ENCODE results near the gene APOC3. TPM values are rescaled to one million over a fixed set of nuclear protein-coding genes. Genes with fewer than 3 reads are reported as not detected.
A peak's percentile ranks its signal among the peaks of the same experiment; 100 is the strongest.

Gene APOC3
- total and polyA plus RNA-seq, 9 of the 15 experiments (the other 6 are each of a cell fraction or from before 2014, with no cell fraction given), result 1.1 TPM; not detected in 8

GRCh38 chr11:116786326-116786725 is 43.4 kb upstream of the APOC3 start:
- H3K9me1 ChIP-seq (ENCODE audit: control insufficient read depth, insufficient read depth, low read length), result no peaks in the 10 kb centered on the region
- intact Hi-C loops (cut with micrococcal nuclease), result no loop called here
- no peak overlapping the region for H2AFZ ChIP-seq (ENCODE audit: low read depth, low read length)
- peaks cover 19 to 24% of the 10 kb centered on the region in 2 experiments; a peak in 4 of 5 replicates for H3K4me1 ChIP-seq (replicated peaks in 1 of 2; ENCODE audit: control insufficient read depth in 2 of 2, insufficient read depth in 2 of 2, low read length in 2 of 2)
- no peaks in the 10 kb centered on the region for H3K9me3 ChIP-seq (replicated peaks; ENCODE audit: control insufficient read depth, insufficient read depth, low read depth, low read length)
- H3K27ac ChIP-seq (ENCODE audit: extremely low read depth, low read depth, low read length), result no peak overlapping the region
- BruUV-seq (replicated peaks), result no TSS peak
- no peak for FAIRE-seq
- ChIA-PET CTCF (ENCODE audit: low intra/inter-chr PET ratio) (no interaction called here), POLR2A (interaction anchor here (0.8 to 2.8 kb wide), 5 partner anchors 9 to 27 kb away, joined by 3 to 15 read pairs (median 3); partner anchors contain the start of gene BUD13)
- peak overlapping the region; percentile 98; the same call in 1 of the 2 replicates for H3K4me3 ChIP-seq
- ATAC-seq, result no peak
- 28% methylated on average over 2 of the region's 2 CpGs for WGBS (ENCODE audit: insufficient coverage, low coverage, missing lambda C conversion rate)
- H3K79me2 ChIP-seq (ENCODE audit: control insufficient read depth, insufficient read depth, low read length), result peaks cover 24% of the 10 kb centered on the region
- in situ Hi-C loops (cut with MboI), result loop anchor here (5.0 kb wide), 1 partner anchor 316 kb away; no protein-coding TSS in a partner anchor
- no peaks in the 10 kb centered on the region for H3K27me3 ChIP-seq (ENCODE audit: control insufficient read depth in 2 of 2, insufficient read depth in 2 of 2, low read length in 2 of 2)
- DNase-seq (ENCODE audit: extremely low read depth in 1 of 4, low spot score in 3 of 4), result no peak
- peak overlapping the region; percentile 92 for H3K4me2 ChIP-seq (ENCODE audit: insufficient read depth, low read length)
- H3K9ac ChIP-seq (ENCODE audit: insufficient read depth in 1 of 2, low read depth in 2 of 2, low read length in 2 of 2), result peak overlapping the region in 1 of 2 experiments; percentile 88; a peak in 2 of 4 replicates
- H3K36me3 ChIP-seq (ENCODE audit: control insufficient read depth, insufficient read depth, low read length), result peaks cover 54% of the 10 kb centered on the region
- H4K20me1 ChIP-seq (replicated peaks; ENCODE audit: control insufficient read depth, insufficient read depth, low read length), result no peaks in the 10 kb centered on the region
- TF ChIP-seq TCF15 (CRISPR knock-in tag; IDR thresholded peaks at IDR 0.05), result no peak
- TF ChIP-seq ZNF583 (CRISPR knock-in tag; IDR thresholded peaks at IDR 0.05), result no peak
- TF ChIP-seq MEIS2 (IDR thresholded peaks at IDR 0.05; ENCODE audit: partially characterized antibody), result peak; percentile 21
- TF ChIP-seq PREB (CRISPR knock-in tag; IDR thresholded peaks at IDR 0.05), result no peak
- TF ChIP-seq ATF2 (CRISPR knock-in tag; IDR thresholded peaks at IDR 0.05), result no peak
- no peak for TF ChIP-seq HNRNPUL1 (IDR thresholded peaks at IDR 0.05; ENCODE audit: low read length)
- no peak for TF ChIP-seq SAFB (IDR thresholded peaks at IDR 0.05; ENCODE audit: borderline replicate concordance, low read depth, low read length)
- TF ChIP-seq ZNF280A (IDR thresholded peaks at IDR 0.05; ENCODE audit: low read depth, partially characterized antibody), result no peak
- TF ChIP-seq TCF3 (CRISPR knock-in tag; IDR thresholded peaks at IDR 0.05), result peak; percentile 69
- no peak for TF ChIP-seq CBX8 (IDR thresholded peaks at IDR 0.05; ENCODE audit: borderline replicate concordance, extremely low read depth, low read depth, low read length, poor library complexity, severe bottlenecking)
- TF ChIP-seq CBFA2T2 (conservative IDR thresholded peaks at IDR 0.05), result 0 out of 2 replicates have a peak, but pooled peaks have one; percentile 25
- no peak for TF ChIP-seq ZNF830 (CRISPR knock-in tag; IDR thresholded peaks at IDR 0.05)
- TF ChIP-seq HLTF (IDR thresholded peaks at IDR 0.05), result no peak
- TF ChIP-seq CBFA2T3 (IDR thresholded peaks at IDR 0.05), result peak; percentile 64
- no peak for TF ChIP-seq THRAP3 (IDR thresholded peaks at IDR 0.05; ENCODE audit: borderline replicate concordance)
- no peak for TF ChIP-seq KLF6 (CRISPR knock-in tag; IDR thresholded peaks at IDR 0.05; ENCODE audit: borderline replicate concordance)
- TF ChIP-seq ZFP1 (CRISPR knock-in tag; IDR thresholded peaks at IDR 0.05), result no peak
- peak; percentile 29; the same call in 1 of the 2 replicates for TF ChIP-seq ZNF316 (IDR thresholded peaks at IDR 0.05)

Measured in K562 (cell line).